Left kidney (tissue), 8 donors: ENCODE results near the gene WNT9A. TPM values are rescaled to one million over a fixed set of nuclear protein-coding genes. Genes with fewer than 3 reads are reported as not detected.
"Not testable (repeated sequence)": the region's sequence is repeated elsewhere in the genome, so short reads cannot be mapped to it uniquely, and the experiment has no call there.

Experiments used
- DNase-seq: peaks from one replicate; pipeline ENCODE4 v3.0.0-alpha.2; 2013
- long read RNA-seq, 8 donors: transcript quantifications; one replicate each; lab custom pipeline, GENCODE V29; 2026
- polyA plus RNA-seq: library from polyadenylated mRNA; unstranded; fragments of 120-200 nt; gene quantifications from one replicate; pipeline ENCODE4 v1.2.1, GENCODE V29; 2013; ENCODE audit not compliant: insufficient read length

The WNT9A gene
- 1.3 TPM for polyA plus RNA-seq
- long read RNA-seq, donor 1: 0 reads
- long read RNA-seq, donor 2: 0 reads
- long read RNA-seq, donor 3: 0 reads
- long read RNA-seq, donor 4: 0 reads
- long read RNA-seq, donor 5: 0 reads
- long read RNA-seq, donor 6: 0 reads
- long read RNA-seq, donor 7: 0 reads
- long read RNA-seq, donor 8: 0 reads

- DNase-seq: peak; percentile 68
Measured at GRCh38 chr1:227947676-227948492, at the start of gene WNT9A. Gene WNT9A (minus strand): TSS chr1:227947932. CDS start chr1:227947887, 45 bp downstream.

- DNase-seq: no peak
Measured at GRCh38 chr1:227996187-227996950, 48.6 kb upstream of the WNT9A start.

GRCh38 chr1:227994632-227995300 lies 47.0 kb upstream of the WNT9A start:
- no peak for DNase-seq

- no peak for DNase-seq
Measured at GRCh38 chr1:227987181-227987580, 39.4 kb upstream of the WNT9A start.

GRCh38 chr1:227975583-227976283 lies 28.0 kb upstream of the WNT9A start:
- DNase-seq: not testable (repeated sequence)

- DNase-seq: not testable (repeated sequence)
Measured at GRCh38 chr1:227973724-227974288, 26.1 kb upstream of the WNT9A start.

GRCh38 chr1:227972843-227973374 lies 25.2 kb upstream of the WNT9A start:
- peak; percentile 37 for DNase-seq

GRCh38 chr1:227972283-227972679 lies 24.5 kb upstream of the WNT9A start:
- DNase-seq: not testable (repeated sequence)

- DNase-seq: not testable (repeated sequence)
Measured at GRCh38 chr1:227971643-227972282, 24.0 kb upstream of the WNT9A start.

- DNase-seq: not testable (repeated sequence)
Measured at GRCh38 chr1:227971216-227971615, 23.5 kb upstream of the WNT9A start.

GRCh38 chr1:227970076-227970995 lies 22.6 kb upstream of the WNT9A start:
- not testable (repeated sequence) for DNase-seq

- not testable (repeated sequence) for DNase-seq
Measured at GRCh38 chr1:227967815-227968214, 20.1 kb upstream of the WNT9A start.

GRCh38 chr1:227966733-227967132 lies 19.0 kb upstream of the WNT9A start:
- DNase-seq: not testable (repeated sequence)

GRCh38 chr1:227961651-227962466 lies 14.1 kb upstream of the WNT9A start:
- no peak for DNase-seq

GRCh38 chr1:227959325-227959860 lies 11.7 kb upstream of the WNT9A start:
- DNase-seq: no peak

GRCh38 chr1:227958617-227959324 lies 11.0 kb upstream of the WNT9A start:
- no peak for DNase-seq

GRCh38 chr1:227955808-227956207 lies 8.1 kb upstream of the WNT9A start:
- DNase-seq: no peak
